GM21717 (cell line): ENCODE data around the gene KCTD3.

ENCODE experiments used
- ATAC-seq: cut with Tn5 transposase; IDR thresholded peaks from one replicate; pipeline ENCODE4 v1.9.1; 2021; ENCODE audit warnings: mild to moderate bottlenecking, moderate library complexity; ENCODE audit not compliant: unreplicated experiment

The KCTD3 gene

DNA sequence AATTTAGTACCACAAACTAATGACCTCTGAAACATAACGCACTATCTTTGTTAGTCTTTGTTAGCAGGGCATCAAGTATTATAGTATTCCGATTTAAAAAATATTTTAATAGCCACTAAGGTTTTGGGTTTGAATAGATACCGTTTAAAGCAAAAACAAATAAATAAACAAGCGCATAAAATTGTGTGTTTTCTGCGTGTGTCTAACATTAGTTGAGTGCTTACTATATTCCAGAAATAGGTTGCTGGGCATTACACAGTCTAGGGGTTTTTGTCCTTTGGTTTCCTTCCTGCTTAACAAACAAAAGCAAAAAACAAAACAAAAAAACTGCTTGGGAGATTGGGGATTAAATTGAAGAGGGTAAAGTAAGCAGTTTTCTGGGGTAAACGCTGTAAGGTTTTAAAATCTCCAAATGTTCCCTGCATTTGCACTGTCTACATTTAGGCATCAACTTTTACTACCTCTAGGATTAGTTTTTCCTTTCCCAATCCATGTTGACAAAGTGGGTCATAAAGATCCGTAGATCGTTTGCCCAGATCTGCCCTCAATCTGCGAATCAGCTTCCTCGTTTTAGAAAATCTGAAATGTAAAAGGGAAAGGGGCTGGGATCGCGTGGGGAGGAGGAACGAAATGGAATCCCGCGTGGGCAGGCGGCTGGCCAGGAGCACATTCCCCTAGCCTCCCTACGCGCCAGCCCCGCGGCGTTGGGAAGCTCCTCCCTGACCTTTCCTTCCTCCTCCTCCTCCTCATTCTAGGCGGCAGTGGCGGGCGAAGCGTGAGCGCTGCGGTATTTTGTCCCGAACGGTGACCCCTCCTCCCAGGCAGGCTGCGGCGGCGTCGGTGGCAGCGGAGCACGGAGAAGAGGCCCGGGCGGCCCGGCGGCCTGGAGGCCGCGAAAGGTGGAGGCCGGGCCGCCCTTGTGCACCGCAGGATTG, at the start of gene KCTD3:
TSS of gene KCTD3 (plus strand) at position 749 of the 935 bp plus-strand sequence. CDS start 382 bp downstream, outside the sequence.
- ATAC-seq: peak; percentile 67

DNA sequence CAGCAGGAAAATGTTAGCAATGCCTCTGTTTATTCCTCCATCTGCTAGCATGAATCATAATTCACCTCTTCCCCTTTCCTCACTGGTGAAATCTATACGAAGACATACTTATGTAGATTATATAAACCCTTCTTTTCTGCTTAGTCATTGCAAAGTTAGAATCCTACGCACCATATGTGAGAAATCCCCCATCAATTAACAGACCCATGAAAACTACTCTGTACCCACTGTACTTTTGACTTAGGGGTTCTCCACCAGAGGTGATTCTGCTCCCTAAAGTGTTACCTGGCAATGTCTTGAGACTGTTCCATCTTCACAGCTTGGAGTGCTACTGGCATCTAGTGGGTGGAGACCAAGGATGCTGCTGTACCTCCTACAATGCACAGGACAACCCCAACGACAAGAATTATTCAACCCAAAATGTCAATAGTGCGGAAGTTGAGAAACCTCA, 49.6 kb upstream of the KCTD3 start:
- no peak for ATAC-seq

DNA sequence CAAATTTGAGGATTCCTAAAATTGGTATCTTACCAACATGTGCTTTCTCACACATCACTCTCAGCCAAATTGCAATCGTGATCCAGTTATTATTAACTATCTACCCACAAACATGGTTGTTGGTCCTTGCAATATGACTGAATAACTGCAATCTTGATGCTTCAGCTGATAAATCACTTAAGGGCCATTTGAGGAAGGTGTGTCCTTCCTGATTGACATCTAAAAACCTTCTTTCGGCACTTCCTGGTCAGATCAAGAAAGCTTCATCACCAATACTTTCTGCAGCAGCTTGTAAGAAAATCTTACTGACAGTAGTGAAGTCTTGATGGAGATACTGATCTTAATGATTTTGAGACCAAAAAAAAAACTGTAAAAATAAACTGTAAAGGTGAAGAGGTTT, 48.5 kb upstream of the KCTD3 start:
- no peak for ATAC-seq

DNA sequence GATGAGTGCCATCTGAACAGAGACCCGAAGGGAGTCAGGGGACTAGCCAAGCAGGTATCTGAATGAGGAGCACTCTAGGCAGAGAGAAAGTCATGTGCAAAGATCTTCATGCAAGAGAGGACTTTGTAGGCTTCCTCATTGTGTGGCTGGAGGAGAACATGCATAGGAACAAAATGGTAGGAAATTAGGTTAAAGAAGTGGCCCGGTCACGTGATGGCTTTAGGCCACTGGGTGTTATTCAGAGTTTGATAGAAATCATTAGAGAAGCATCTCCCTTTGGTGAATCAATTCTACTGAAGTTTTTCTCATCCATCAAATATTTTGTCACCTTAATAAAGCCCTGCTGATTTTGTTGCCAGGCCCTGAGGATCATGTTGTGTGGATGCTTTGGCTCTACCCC, 45.8 kb upstream of the KCTD3 start:
- ATAC-seq: no peak

DNA sequence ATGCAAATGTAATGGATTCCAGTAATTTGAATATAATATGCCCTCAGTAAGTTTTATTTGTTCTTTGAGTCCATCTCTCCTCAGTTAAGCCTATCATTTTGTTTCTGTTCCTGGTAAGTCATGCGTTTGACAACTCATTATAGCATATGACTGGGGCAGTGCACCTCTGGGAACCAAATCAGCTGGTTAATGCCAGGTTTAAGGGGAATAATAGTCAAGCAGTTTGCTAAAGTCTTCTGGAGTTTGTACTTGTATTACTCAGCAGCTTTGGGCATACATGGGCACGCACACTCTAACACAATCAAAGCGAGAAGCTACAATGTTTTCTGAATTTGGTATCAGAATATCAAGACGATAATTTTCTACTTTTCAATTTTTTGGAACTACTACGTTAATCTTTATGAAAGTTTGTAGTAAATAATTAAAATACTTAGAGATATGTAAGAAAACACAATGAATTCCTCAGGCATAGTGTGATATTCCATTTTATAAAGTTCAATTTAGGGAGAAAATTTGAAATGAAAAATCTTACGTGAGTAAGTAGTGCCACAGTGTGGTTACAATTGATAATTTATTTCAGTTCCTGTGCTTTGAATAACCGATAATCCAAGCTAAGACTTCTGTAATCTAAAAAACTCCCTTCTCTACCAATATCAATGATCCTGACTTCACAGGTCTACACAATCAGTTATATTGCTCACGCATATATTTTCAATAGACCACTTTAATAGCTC, 43.8 kb upstream of the KCTD3 start:
- no peak for ATAC-seq

DNA sequence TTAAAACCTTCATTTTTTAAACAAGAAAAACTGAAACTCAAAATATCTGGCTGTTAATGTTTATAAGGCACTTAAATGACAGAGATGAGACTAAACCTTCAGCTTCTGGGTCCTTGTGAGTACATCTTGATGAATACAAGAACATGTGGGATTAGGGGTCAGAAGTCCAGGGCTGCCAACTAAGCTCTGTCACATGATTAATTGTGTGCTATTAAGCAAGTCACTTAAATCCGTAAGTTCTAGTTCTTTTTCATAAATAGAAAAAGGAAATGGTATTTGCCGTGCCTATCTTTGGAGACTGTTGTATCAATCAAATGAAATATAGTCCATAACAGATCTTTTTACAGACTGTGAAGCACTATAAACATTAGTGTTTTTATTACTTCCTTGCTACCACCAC, 43.2 kb upstream of the KCTD3 start:
- ATAC-seq: no peak

DNA sequence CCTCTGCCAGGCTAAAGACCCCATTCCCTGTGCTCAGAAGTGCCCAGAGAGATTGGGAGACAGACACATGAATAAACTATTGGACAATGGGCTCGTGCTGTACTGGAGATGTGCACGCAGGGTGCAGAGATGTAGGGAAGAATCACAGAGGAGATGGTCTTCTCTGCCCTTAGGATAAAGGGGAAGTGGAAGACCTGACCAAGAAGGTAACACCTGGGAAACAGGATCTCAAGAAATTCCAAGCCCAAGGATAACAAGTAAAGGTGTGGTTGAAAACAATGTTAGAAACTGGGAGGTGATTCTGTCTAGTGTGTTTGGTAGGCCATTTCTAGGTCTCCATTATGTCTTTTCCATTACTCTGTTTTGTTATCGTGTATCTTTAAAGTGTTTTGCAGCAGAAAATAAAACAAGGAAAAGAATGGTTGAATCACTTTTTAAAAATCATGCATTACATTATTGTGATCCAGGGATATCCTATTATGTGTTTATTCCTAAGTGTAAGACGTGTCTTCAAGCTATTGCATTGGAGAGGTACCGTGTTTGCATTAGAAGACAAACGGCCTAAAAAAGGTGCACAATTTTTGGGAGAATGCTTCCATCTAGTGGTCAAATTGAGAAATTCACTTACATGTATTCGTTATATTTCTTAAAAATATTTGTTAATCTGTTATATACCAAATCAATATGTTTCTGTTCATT, 40.8 kb upstream of the KCTD3 start:
- ATAC-seq: peak; percentile 60

DNA sequence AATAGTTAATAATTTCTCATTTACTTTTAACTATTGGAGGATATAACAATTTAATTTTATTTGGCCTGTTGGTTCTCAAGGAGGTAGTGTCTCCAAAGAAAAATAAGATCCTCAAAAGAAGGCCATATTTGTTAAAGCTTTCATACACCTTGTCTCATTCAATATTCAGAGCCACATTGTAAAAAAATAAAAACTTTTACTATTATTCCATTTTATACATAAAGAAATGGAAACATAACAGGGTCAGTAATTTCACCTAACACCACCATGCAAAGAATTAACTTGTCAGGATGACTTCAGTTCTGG, 40.3 kb upstream of the KCTD3 start:
- ATAC-seq: no peak

DNA sequence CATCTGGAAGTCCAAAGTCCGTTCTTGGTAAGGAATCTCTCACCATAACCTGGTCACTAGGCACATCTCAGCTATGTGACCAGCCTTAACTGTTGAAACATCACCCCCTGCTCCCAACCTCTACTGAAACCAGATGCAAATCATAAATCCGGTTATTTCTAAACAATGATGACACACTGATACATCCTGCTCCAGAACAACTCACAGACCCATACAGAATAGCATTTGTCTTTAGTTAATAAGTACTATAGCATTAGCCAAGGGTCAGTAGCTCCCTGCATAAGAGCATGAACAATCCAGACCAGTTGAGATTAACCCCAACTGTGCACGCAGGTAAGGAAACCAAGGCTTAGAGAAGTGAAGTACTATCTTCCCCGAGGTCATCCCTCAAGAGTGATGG, 38.0 kb upstream of the KCTD3 start:
- peak; percentile 65 for ATAC-seq

DNA sequence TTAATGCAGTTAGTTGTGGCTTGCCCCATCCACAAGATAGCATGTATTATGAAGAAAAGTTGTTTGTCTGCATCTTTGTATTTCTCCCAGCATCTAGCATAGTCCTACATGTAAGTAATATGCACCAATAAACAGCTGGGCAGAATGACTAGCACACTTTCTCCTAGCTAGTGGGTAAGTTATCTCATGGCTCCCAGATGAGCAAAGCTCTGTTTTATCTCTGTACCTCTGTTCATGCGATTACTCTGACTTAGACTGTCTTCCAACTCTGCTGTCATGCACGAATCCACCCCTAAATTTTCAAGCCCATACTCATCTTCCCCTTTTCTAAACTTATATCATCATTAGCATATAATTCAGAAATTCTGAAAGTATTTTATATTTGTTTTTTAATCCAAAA, 37.5 kb upstream of the KCTD3 start:
- ATAC-seq: no peak

DNA sequence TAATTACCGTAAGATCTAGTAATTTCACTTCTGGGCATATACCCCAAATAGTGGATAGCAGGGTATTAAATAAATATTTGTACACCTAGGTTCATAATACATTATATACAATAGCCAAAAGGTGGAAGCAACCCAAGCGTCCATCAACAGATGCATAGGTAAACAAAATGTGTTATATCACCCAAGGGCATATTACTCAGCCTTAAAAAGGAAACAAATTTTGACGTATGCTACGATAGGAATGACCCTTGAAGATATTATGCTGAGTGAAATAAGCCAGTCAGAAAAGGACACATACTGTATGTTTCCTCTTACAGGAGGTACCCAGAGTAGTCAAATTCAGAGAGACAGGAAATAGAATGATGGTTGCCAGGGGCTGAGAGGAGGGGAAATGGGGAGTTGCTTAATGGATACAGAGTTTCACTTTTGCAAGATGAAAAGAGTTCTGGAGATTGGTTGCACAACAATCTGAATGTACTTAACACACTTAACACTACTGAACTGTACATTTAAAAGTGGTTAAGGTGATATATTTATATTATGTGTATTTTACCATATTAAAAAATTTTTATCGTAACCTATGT, 36.6 kb upstream of the KCTD3 start:
- no peak for ATAC-seq

DNA sequence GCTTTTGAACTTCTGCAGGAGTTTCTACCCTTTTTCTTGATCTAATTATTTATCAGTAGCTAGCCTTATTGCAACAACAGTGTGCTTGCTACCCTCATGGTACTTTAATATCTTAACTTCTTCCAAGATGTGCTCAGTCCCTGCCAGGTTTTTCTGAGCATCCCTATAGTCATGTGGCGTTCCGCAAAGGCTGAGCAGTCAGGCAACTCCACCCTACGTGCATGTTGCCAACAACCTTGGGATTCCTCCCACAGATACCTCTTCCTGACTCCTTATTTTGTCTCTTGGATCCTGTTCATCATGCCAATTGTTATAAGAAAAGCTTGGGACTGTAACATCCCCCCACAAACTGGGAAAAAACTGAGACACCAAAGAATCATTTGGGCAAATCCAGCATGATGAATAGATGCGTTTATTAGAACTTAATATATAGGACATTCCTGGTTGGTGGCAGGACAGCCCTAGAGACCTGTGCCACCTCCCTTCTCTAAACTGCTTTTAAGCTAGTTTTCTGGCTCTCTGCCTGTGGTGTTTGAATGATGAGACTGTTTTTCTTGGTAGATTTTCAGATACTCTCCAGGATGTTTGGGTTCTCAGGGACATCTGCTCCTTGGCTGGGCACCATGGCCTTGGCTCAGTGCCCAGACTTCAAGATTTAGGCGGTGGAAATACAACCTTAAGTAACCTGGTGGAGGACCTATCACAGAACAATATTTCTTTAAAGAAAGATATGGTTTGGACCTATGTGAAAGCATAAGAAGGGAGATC, 27.1 kb upstream of the KCTD3 start:
- no peak for ATAC-seq

DNA sequence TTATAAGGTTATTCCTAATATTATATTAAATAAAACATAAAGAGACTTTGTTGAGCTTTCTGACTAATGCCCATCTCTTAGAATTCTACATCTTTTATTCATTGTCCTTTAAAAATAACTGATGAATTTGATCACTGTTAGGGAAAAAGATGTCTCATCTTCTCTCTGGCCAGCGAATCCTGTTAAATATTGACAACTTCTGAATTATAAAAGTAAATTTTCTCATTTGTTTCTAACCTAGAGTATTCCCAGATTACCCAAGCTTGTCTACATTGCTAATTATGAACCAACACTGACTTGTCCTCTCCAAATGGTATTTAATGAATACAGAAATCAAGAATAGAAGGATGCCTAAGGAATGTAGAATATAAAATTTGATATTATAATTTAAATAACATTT, 24.8 kb upstream of the KCTD3 start:
- ATAC-seq: no peak

DNA sequence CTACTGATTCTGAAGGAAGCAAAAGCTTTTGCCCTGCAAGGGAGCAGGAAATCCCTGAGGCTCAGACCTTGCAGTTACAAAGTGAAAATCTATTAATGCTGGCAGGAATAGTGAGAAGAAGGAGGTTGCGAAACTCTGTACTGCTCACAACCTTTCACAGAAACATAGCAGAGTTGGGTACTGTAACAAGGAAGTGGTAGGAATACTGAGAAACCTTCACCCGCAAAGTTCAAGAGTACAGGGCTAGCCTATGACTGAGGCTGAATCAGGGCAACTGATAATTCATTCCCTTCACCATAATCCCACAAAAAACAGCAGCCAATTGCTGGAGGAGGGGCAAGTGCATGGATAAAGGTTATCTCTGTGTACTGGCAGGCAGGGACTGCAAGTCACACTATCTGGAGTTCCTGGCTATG, 23.9 kb upstream of the KCTD3 start:
- ATAC-seq: peak; percentile 94

DNA sequence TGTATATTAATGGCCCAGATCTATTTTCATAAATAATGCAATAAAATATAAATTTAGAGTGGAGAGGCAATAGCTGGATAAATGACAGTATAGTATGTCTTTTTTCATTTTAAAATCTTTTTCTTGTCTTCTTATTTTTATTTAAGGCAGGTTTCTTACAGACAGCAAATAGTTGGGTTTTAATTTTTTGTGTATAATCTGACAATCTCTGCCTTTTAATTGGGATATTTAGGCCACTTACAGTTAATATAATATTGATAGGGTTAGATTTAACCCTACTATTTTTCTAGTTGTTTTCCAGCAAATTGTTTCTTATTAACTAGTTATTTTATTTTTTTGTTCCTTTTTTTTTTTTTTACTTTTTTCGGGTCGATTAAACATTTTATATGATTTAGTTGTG, 23.3 kb upstream of the KCTD3 start:
- ATAC-seq: no peak

DNA sequence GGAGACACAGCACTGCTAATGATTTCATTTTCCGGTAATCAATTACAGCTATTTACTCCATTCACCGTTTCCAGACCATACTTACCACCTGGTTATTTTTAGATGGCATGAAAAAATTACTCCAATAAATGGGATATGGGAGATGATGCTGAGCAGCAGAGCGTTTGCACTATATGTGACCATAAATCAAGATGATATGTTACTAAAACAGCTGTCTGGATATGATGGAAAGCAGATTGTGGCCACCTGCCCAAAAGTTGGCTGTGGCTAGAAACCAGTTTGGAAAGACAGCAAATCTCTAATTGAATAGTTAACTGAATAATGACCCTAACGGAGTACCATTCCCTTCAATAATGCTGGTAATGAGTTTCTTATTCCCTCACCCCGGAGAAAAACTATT, 22.5 kb upstream of the KCTD3 start:
- ATAC-seq: no peak

DNA sequence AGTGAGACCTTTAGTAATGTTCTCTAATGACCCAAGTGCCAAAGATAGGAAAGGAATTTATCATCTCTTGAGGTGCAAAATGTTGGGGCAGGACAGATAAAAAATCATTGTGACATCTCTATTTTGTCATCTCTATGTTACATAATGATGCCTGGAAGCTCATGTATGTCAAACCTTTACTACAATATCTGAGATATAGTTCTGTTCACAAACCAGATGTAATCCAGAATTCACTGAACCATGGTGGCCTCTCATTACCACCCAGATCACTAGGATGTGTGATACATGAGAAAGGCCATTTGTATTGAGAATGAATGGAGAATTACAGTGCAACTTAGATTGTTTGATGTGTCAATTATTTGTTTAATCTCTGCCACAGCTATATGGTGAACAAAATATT, 22.0 kb upstream of the KCTD3 start:
- ATAC-seq: no peak

DNA sequence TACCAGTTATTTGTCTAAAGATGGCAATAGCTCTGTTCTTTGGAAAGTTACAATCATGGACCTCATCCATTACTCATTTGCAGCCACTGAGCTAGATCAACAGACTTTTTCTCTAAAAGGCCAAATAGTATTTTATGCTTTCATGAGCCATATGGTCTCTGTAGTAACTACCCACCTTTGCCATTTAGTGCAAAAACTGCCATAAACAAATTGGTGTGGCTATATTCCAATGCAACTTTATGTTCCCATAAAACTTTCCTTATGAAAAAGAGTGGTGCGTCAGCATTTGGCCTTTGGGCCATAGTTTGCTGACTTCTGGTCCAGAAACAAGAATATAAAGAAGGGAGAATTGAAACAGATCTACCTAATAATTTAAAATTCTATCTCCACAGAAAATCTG, 20.1 kb upstream of the KCTD3 start:
- ATAC-seq: no peak

DNA sequence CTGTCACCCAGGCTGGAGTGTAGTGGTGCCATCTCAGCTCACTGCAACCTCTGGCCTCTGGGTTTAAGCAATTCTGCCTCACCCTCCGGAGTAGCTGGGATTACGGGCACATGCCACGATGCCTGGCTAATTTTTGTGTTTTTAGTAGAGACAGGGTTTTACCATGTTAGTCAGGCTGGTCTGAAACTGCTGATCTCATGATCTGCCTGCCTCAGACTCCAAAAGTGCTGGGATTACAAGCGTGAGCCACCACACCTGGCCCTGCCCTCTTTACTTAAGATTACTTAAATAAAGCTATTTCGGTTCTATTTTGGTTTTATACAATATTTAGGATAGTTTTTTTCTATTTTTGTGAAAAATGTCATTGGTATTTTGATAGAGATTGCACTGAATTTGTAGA, 15.3 kb upstream of the KCTD3 start:
- no peak for ATAC-seq

DNA sequence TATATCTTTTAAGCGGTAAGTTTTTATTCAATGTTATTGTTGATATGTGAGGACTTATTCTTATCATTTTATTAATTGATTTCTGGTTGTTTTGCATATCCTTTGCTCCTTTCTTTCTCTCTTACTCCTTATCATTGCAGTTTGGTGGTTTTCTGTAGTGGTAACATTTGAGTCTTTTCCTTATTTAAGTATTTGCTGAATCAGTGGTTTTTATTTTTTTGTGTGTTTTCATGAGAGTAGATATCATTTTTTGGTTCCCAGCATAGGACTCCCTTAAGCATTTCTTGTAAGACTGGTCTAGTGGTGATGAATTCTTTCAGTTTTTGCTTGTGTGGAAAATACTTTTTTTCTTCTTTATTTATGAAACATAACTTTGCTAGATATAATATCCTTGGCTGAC, 12.2 kb upstream of the KCTD3 start:
- ATAC-seq: no peak

DNA sequence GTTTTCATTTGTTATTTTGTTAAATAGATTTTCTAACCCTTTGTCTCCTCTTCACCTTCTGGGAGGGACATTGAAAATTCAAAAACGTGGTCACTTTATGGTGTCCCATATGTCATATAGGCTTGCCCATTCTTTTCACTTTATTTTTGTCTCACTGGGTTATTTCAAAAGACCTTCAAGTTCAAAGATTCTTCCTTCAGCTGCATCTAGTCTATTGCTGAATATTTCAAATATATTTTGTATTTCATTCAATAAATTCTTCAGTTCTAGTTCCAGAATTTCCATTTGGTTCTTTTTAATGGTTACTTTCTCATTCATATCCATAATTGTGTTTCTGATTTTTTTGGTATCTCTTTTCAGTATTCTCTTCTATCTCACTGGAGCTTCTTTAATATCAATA, 11.6 kb upstream of the KCTD3 start:
- ATAC-seq: no peak
